Hematopoietic multipotent progenitor cell treated with erythropoietin and hydrocortisone succinate and interleukin-3 and kit ligand, for 8 days (in vitro differentiated cells): Measurements from ENCODE around the gene SCAPER.
A peak's percentile ranks its signal among the peaks of the same experiment; 100 is the strongest.
"Not testable (repeated sequence)": the region's sequence is repeated elsewhere in the genome, so short reads cannot be mapped to it uniquely, and the experiment has no call there.

Experiments used
- DNase-seq: peaks from one replicate; pipeline ENCODE4 v3.0.0-alpha.2; 2015

Gene SCAPER

GRCh38 chr15:76311100-76311953 is 593.8 kb downstream of the SCAPER start, which contains the start of gene ETFA:
TSS of gene ETFA (minus strand) at chr15:76311469. CDS start at chr15:76311388, 81 bp downstream.
- peak; percentile 97 for DNase-seq

- peak; percentile 51 for DNase-seq
Observed at GRCh38 chr15:76310475-76311099, 594.6 kb downstream of the SCAPER start.

GRCh38 chr15:76309601-76310330 is 595.4 kb downstream of the SCAPER start:
- no peak for DNase-seq

GRCh38 chr15:76303909-76304308 is 601.2 kb downstream of the SCAPER start:
- no peak for DNase-seq

GRCh38 chr15:76299786-76300185 is 605.4 kb downstream of the SCAPER start:
- DNase-seq = no peak

- no peak for DNase-seq
Observed at GRCh38 chr15:76298986-76299385, 606.2 kb downstream of the SCAPER start.

GRCh38 chr15:76297951-76298350 is 607.2 kb downstream of the SCAPER start:
- not testable (repeated sequence) for DNase-seq
